NOMO-1 (cell line): Measurements from ENCODE around the gene KRT1.

Source experiments
- DNase-seq, 2 experiments: peaks; one replicate each; lab custom pipeline; 2025; ENCODE audit not compliant: unreplicated experiment in 2 of 2; lab: John Stamatoyannopoulos, UW

Gene KRT1

GRCh38 chr12:52699373-52699772, 19.2 kb upstream of the KRT1 start:
- no peak for DNase-seq

- DNase-seq = no peak
These were observed 18.6 kb upstream of the KRT1 start for GRCh38 chr12:52698651-52699340.

GRCh38 chr12:52697058-52697582, 16.9 kb upstream of the KRT1 start:
- DNase-seq = no peak

GRCh38 chr12:52696588-52696987, 16.4 kb upstream of the KRT1 start:
- no peak for DNase-seq

- no peak for DNase-seq
These were observed 14.8 kb upstream of the KRT1 start for GRCh38 chr12:52695039-52695438.

GRCh38 chr12:52694151-52694550, 13.9 kb upstream of the KRT1 start:
- DNase-seq = no peak

- DNase-seq = no peak
These were observed 13.1 kb upstream of the KRT1 start for GRCh38 chr12:52693261-52693660.

- DNase-seq = no peak
These were observed 12.0 kb upstream of the KRT1 start for GRCh38 chr12:52692254-52692653.

GRCh38 chr12:52691841-52692150, 11.6 kb upstream of the KRT1 start:
- no peak for DNase-seq

GRCh38 chr12:52691076-52691840, 11.1 kb upstream of the KRT1 start:
- DNase-seq = no peak

GRCh38 chr12:52690351-52691075, 10.3 kb upstream of the KRT1 start:
- DNase-seq = no peak

- no peak for DNase-seq
These were observed 9.7 kb upstream of the KRT1 start for GRCh38 chr12:52689936-52690335.

GRCh38 chr12:52689239-52689638, 9.0 kb upstream of the KRT1 start:
- DNase-seq = no peak

- no peak for DNase-seq
These were observed 8.3 kb upstream of the KRT1 start for GRCh38 chr12:52688481-52688880.

- no peak for DNase-seq
These were observed 7.5 kb upstream of the KRT1 start for GRCh38 chr12:52687497-52688385.

- no peak for DNase-seq
These were observed 6.7 kb upstream of the KRT1 start for GRCh38 chr12:52686756-52687487.

- no peak for DNase-seq
These were observed 5.9 kb upstream of the KRT1 start for GRCh38 chr12:52686063-52686462.

GRCh38 chr12:52685406-52685890, 5.2 kb upstream of the KRT1 start:
- DNase-seq = no peak

GRCh38 chr12:52684431-52684830, 4.2 kb upstream of the KRT1 start:
- DNase-seq = no peak
